HG03521 (cell line): ENCODE results near the gene AIF1L.

Experiments
- ATAC-seq: cut with Tn5 transposase; IDR thresholded peaks from one replicate; pipeline ENCODE4 v1.9.1; 2021; ENCODE audit warnings: mild to moderate bottlenecking, moderate library complexity; ENCODE audit not compliant: unreplicated experiment

AIF1L gene

DNA sequence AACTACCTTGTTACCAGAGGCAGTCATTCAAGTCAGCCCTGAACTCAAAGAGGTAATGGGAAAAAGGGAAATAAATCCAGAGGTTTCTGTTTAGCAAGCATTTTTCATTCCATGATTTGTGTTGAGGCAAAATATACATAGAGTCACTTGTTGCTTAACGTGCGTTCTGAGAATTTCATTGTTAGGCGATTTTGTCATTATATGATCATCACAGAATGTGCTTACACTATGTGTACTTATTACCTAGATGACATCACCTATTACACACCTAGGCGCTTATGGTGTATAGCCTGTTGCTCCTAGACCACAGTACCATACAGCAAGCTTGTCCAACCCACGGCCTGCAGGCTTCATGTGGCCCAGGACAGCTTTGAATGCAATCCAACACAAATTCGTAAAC lies 65.3 kb downstream of the AIF1L start:
- ATAC-seq, result no peak

DNA sequence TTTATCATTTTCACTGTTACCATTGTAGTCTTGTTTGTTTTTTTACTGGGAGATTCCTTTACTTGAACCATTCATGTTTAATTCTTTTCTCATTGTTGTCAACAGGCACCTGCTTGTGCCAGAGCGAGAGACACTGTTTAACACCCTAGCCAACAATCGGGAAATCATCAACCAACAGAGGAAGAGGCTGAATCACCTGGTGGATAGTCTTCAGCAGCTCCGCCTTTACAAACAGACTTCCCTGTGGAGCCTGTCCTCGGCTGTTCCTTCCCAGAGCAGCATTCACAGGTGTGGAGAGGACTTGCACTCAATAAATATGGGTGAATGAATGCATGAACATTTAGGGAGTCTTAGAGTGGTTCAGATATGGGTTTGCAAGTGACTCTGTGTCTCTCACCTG lies 66.6 kb downstream of the AIF1L start:
- no peak for ATAC-seq

DNA sequence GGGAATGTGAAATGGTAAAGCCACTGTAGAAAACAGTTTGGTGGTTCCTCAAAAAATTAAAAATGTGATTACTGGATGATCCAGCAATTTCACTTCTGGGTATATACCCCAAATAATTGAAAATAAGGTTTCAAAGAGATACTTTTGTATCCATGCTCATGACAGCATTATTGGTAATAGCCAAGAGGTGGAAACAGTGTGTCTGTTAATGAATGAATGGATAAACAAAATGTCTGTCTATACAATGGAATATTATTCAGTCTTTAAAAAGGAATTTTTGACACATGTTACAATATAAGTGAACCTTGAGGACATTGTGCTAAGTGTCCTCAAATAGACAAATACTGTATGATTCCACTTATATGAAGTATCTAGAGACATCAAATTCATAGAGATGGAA lies 69.2 kb downstream of the AIF1L start:
- ATAC-seq, result no peak

DNA sequence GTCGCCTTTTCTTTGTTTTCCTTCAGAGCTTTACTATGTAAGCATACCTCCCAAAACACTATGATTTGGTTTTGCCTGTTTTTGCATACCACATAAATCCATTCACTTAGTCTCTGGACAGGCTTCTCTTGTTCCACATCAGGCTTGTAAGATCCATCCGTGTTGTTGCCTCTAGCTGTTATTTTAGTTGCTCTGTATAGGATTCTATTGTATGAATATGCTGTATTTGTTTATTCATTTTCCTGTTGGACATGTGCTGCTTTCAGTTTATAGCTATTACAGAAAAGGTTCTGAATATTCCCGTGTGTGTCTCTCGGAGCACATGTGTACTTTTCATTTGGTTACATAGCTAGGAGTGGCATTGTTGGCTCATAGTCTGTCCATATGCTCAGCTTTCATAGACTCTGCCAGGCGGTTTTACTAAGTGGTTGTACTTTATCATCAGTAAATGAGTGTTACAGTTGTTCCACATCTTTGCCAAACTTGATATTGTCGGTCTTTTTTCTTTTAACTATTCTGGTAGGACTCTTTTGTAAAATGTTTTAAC lies 70.9 kb downstream of the AIF1L start:
- ATAC-seq, result no peak

DNA sequence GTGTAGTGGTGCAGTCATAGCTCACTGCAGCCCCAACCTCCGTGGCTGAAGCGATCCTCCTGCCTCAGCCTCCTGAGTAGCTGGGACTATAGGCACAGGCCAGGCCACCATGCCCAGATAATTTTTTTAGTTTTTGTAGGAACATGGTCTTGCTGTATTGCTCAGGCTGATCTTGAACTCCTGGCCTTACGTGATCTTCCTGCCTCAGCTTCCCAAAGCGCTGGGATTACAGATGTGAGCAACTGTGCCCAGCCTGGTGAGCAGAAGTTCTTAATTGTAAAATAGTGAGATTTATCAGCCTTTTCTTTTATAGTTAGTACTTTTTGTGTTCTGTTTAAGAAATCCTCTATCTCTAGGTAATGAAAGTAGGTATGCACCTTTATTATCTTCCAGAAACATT lies 71.6 kb downstream of the AIF1L start:
- no peak for ATAC-seq

DNA sequence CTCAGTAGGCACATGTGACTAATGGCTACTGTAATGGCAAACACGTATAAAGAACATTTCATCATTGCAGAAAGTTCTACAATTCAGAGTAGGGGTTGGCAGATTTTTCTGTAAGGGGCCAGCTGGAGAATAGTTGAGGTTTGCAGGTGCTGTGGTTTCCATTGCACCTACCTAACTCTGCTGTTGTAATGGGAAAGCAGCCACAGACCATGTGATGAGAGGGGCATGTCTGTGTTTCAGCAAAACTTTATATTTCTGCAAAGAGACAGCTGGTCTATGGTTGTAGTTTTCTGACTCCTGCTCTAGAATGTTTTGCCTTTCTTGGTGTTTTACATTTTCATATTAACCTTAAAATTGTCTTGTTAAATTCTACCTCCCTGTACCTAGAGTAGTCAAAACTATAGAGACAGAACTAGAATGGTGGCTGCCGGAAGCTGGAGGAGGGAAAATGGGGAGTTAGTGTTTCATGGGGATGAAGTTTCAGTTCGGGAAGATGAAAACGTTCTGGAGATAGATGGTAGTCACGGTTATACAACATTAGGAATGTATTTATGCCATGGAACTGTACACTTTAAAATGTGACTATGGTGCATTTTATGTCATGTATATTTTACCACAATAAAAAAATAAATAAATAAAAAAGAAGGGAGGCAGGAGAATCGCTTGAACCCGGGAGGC lies 73.4 kb downstream of the AIF1L start:
- ATAC-seq, result no peak
